CD4-positive, alpha-beta T cell treated with Interleukin-10 for 1 hour (primary cell): ENCODE measurements around the gene SLC25A44.

Experiments
- DNase-seq: peaks from one replicate; pipeline ENCODE4 v3.0.0-alpha.2; 2020

Gene SLC25A44

GRCh38 chr1:156244126-156244525 lies 50.2 kb downstream of the SLC25A44 start:
- DNase-seq = no peak

DNA sequence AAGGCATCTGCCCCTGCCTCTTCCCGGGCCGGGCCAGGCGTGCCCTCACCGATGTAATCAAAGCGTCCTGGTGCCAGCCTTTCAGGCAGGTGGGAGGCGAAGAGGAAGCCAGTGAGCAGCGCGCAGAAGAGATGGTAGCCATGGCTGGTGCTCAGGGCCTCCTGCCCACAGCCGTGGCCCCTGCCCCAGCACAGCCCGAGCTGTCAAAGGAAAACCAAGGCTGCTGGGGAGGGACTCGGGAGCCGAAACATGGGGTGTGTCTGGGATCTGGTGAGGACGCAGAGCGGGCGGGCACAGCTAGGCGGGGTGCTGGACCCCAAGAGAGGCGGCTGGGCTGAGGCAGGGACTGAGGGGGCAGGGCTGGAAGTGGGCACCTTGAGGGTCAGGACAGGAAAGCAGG lies 50.8 kb downstream of the SLC25A44 start:
- DNase-seq = no peak

GRCh38 chr1:156245451-156246232 lies 51.7 kb downstream of the SLC25A44 start:
- DNase-seq = peak; percentile 36

- DNase-seq = no peak
Observed at GRCh38 chr1:156246241-156246780, 52.4 kb downstream of the SLC25A44 start.

DNA sequence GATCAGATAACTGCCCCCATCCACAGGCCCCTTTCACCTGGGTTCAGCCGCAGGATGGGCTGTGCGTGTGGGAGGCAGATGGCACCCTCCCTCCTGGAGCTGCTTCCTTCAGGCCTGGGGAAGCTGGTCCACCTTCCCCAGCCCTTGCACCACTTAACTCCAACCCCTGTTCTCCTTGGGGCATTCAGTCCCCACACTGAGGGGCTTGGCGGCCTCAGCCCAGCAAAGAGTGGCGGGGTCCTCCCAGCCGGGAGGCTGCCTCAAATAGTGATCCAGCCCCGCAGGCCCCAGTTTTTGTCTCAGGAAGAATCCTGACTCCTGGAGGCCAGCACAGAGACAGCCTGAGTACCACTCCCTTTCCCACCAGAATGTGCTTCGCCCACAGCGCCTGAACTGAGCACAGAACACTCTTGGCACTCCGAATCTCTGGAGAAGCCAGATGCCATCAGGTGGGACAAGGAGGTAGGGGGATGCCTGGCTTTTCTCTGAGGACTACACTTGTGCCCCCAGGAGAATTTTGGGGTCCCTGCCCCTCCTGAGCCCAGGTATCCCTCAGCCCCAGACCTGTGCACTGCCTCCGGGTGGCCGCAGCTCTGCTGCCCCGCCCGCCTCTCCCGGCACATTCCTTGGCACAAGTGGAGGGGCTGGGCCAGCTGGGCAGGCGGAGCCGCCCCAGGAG lies 53.0 kb downstream of the SLC25A44 start:
- no peak for DNase-seq

- DNase-seq = no peak
Observed at GRCh38 chr1:156247460-156248322, 53.8 kb downstream of the SLC25A44 start, which contains the start of gene PAQR6. Gene PAQR6 (minus strand): TSS chr1:156248056. CDS start chr1:156246731, 1,325 bp downstream.

DNA sequence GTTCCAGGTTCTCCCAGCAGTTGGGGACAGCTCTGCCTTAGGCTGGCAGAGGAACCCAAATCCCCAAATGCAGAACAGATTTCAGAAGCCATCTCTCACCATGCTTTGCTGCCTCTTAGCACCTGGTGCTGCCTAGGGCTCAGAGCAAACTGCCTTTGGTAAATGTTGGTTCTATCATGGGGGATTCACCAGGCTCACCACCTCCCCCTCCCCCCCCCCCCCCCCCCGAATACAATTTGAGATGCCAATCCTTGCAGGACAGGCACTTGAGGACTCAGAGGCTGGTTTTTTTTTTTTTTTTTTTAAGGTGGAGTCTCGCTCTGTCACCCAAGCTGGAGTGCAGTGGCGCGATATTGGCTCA lies 54.4 kb downstream of the SLC25A44 start:
- DNase-seq = no peak

- DNase-seq = no peak
Observed at GRCh38 chr1:156249593-156249992, 55.7 kb downstream of the SLC25A44 start.

- no peak for DNase-seq
Observed at GRCh38 chr1:156251527-156251926, 57.6 kb downstream of the SLC25A44 start.

DNA sequence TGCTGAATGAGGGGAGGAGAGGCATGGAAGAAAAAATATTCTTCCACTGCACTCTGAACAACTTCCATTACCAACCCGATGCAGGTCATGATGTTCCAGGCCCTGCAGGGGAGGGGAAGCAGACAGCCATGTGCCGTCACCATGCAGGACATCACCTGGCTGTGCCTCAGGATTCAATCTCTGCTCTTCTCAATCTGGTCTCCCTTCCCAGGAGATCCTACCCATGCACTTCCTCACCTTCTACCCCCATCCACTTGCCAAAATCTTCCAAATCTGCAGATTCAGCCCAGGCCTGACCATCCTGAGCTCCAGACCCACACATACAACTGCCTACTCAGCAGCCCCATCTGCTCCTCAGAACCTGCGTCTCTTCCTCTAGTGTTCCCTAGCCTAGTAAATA lies 59.7 kb downstream of the SLC25A44 start:
- no peak for DNase-seq

- DNase-seq = no peak
Observed at GRCh38 chr1:156257711-156258110, 63.8 kb downstream of the SLC25A44 start.

- DNase-seq = no peak
Observed at GRCh38 chr1:156258859-156259258, 65.0 kb downstream of the SLC25A44 start.

DNA sequence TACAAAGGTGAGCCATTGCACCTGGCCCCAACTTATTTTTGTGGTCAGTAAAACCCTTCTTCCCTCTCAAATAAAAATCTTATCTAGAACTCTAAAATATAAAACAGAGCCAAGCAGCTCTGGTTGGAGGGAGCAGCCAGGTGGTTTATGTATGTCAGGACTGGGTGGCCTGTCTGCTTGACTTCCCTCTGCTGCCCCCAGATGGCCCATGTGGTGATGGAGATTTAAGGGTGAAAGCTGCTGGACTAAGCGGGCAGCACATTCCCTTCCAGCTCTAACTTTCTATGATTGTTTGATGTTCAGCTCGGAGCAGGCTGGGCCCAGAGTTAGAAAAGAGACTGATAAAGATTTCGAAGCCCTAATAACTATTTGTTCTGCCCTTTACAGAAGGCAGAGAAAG lies 65.9 kb downstream of the SLC25A44 start:
- no peak for DNase-seq

GRCh38 chr1:156260896-156261295 lies 67.0 kb downstream of the SLC25A44 start:
- no peak for DNase-seq
